ENCODE results near the gene RITA1. TPM values are rescaled to one million over a fixed set of nuclear protein-coding genes. Genes with fewer than 3 reads are reported as not detected.

Gene RITA1
- total RNA-seq, 1 experiment from 2014 or later, result 33.6 TPM

DNA sequence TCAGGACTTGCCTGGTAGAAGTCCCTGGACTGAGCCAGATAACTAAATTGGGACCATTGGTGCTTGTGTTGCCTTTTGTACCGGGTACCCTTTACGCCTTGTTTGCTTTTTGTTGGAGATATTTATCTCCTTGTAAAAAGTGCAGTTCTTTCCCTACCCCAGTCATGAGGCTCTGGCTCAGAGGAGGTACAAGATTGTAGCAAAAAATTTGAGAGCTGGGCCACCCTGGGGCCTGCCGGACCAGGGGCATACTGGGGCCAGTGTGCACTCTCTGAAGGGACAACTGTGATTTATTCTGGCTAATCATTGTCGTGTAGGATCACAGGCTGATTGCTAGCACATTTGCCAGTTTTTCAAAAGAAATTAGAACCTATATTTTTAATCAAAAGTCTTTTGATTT is 49.0 kb downstream of the RITA1 start:
- TF ChIP-seq, protein P1, sequence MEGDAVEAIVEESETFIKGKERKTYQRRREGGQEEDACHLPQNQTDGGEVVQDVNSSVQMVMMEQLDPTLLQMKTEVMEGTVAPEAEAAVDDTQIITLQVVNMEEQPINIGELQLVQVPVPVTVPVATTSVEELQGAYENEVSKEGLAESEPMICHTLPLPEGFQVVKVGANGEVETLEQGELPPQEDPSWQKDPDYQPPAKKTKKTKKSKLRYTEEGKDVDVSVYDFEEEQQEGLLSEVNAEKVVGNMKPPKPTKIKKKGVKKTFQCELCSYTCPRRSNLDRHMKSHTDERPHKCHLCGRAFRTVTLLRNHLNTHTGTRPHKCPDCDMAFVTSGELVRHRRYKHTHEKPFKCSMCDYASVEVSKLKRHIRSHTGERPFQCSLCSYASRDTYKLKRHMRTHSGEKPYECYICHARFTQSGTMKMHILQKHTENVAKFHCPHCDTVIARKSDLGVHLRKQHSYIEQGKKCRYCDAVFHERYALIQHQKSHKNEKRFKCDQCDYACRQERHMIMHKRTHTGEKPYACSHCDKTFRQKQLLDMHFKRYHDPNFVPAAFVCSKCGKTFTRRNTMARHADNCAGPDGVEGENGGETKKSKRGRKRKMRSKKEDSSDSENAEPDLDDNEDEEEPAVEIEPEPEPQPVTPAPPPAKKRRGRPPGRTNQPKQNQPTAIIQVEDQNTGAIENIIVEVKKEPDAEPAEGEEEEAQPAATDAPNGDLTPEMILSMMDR (IDR thresholded peaks at IDR 0.05; ENCODE audit: insufficient read depth in 1 of 2, low read depth in 1 of 2, low read length in 1 of 2, severe bottlenecking in 1 of 2, unreplicated experiment in 1 of 2), result no peak
- no TSS peak for BruUV-seq (replicated peaks)
- no peak overlapping the region for H3K4me3 Mint-ChIP-seq (ENCODE audit: unreplicated experiment)
- H3K27me3 ChIP-seq (replicated peaks; ENCODE audit: control insufficient read depth, insufficient read depth, low read length), result no peaks in the 10 kb centered on the region
- POLR2A ChIA-PET, result no interaction called here
- intact Hi-C loops (cut with micrococcal nuclease; ENCODE audit: unreplicated experiment), result no loop called here
- H3K36me3 Mint-ChIP-seq (ENCODE audit: insufficient read depth, unreplicated experiment), result peaks cover 62% of the 10 kb centered on the region
- no peaks in the 10 kb centered on the region for H3K9me3 ChIP-seq
- no peaks in the 10 kb centered on the region for H3K9me3 Mint-ChIP-seq (ENCODE audit: unreplicated experiment)
- peaks cover 45% of the 10 kb centered on the region for H3K4me1 Mint-ChIP-seq (ENCODE audit: low read depth, unreplicated experiment)
- H3K4me1 ChIP-seq, result peaks cover 54% of the 10 kb centered on the region
- no peak overlapping the region for H3K4me3 ChIP-seq (ENCODE audit: low read depth, low read length)
- H3K27ac Mint-ChIP-seq (ENCODE audit: unreplicated experiment), result no peak overlapping the region
- no peak for DNase-seq
- H3K36me3 ChIP-seq (ENCODE audit: control insufficient read depth, insufficient read depth, low read length), result peaks cover 17% of the 10 kb centered on the region
- CTCF ChIA-PET, result no interaction called here
- H3K27me3 Mint-ChIP-seq (ENCODE audit: insufficient read depth, unreplicated experiment), result no peaks in the 10 kb centered on the region

DNA sequence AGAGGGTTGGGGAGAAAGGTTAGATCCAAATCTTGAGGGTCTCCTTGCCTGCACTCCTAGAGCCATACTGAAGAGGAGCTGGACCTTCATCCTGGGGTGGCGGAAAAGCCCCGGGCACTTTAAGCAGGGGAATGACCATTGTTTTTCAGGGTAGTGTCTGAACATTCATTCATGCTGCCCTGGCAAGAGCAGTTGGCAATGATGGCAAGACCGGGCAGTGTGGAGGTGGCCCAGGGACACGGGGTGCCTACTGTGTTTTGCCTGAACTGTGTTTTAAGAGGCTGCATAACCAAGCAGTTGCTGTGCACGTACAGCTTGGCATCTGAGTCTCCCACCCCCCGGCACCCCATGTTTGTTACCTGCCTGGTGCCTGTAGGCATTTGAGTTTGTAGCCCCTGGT is 50.5 kb downstream of the RITA1 start:
- Histone ChIP-seq H3K4me3 (ENCODE audit: low read depth, low read length) (no peak overlapping the region), H3K4me1 (peaks cover 54% of the 10 kb centered on the region), H3K36me3 (ENCODE audit: control insufficient read depth, insufficient read depth, low read length) (peaks cover 14% of the 10 kb centered on the region), H3K27me3 (replicated peaks; ENCODE audit: control insufficient read depth, insufficient read depth, low read length) (no peaks in the 10 kb centered on the region), H3K9me3 (no peaks in the 10 kb centered on the region)
- Mint-ChIP-seq H3K36me3 (ENCODE audit: insufficient read depth, unreplicated experiment) (peaks cover 59% of the 10 kb centered on the region), H3K9me3 (ENCODE audit: unreplicated experiment) (no peaks in the 10 kb centered on the region), H3K4me3 (ENCODE audit: unreplicated experiment) (no peak overlapping the region), H3K27me3 (ENCODE audit: insufficient read depth, unreplicated experiment) (no peaks in the 10 kb centered on the region), H3K4me1 (ENCODE audit: low read depth, unreplicated experiment) (peaks cover 45% of the 10 kb centered on the region), H3K27ac (ENCODE audit: unreplicated experiment) (peak overlapping the region; percentile 56)
- ChIA-PET POLR2A (interaction anchor here (1.1 kb wide), 1 partner anchor 14 kb away, joined by 16 read pairs; no protein-coding TSS in a partner anchor), CTCF (no interaction called here)
- intact Hi-C loops (cut with micrococcal nuclease; ENCODE audit: unreplicated experiment), result no loop called here
- no peak for DNase-seq
- no TSS peak for BruUV-seq (replicated peaks)
- TF ChIP-seq, protein P1 (IDR thresholded peaks at IDR 0.05; ENCODE audit: insufficient read depth in 1 of 2, low read depth in 1 of 2, low read length in 1 of 2, severe bottlenecking in 1 of 2, unreplicated experiment in 1 of 2), result no peak

DNA sequence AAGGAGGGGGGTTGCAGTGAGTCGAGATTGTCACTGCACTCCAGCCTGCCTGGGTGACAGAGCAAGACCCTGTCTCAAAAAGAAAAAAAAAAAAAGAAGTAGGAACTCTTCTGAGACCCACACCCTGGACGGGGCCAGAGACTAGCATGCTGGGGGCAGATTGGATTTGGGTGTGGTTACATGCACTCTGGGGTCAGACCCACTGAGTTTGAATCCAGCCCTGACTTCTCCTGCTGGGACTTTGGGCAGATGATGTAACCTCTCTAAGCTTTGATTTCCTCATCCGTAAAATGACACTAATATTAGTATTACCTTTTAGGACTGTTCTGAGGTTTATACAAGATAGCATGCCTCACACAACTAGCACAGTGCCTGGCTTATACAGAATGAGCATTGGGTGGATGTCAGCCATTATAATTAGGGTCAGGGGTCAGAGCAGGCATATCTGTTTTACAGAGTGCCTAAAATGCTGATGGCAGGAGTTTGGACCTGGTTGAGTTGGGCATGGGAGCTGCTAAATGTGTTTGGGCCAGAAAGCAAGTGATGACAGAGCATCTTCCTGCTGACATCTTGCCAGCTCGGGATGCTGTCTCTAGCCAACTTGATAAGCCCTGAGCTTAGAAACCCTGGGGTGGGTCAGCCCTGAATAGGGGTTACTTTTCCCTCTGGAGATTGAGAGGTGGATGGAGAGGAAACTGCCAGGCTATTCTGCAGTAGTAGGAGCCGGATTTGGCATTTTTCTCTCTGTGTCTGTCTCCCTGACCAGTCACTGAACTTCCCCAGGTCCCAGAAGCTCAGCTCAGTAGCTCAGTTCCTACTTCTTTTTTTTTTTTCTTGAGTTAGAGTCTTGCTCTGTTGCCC is 51.2 kb downstream of the RITA1 start:
- no peaks in the 10 kb centered on the region for H3K27me3 ChIP-seq (replicated peaks; ENCODE audit: control insufficient read depth, insufficient read depth, low read length)
- no peak overlapping the region for H3K4me3 Mint-ChIP-seq (ENCODE audit: unreplicated experiment)
- H3K27me3 Mint-ChIP-seq (ENCODE audit: insufficient read depth, unreplicated experiment), result no peaks in the 10 kb centered on the region
- no peak overlapping the region for H3K4me3 ChIP-seq (ENCODE audit: low read depth, low read length)
- ChIA-PET CTCF (no interaction called here), POLR2A (interaction anchor here (0.7 to 1.1 kb wide), 2 partner anchors 15 to 39 kb away, joined by 4 to 16 read pairs; no protein-coding TSS in a partner anchor)
- TF ChIP-seq, protein P1 (IDR thresholded peaks at IDR 0.05; ENCODE audit: insufficient read depth in 1 of 2, low read depth in 1 of 2, low read length in 1 of 2, severe bottlenecking in 1 of 2, unreplicated experiment in 1 of 2), result no peak
- H3K27ac Mint-ChIP-seq (ENCODE audit: unreplicated experiment), result peak overlapping the region; percentile 56
- H3K9me3 ChIP-seq, result no peaks in the 10 kb centered on the region
- peaks cover 59% of the 10 kb centered on the region for H3K36me3 Mint-ChIP-seq (ENCODE audit: insufficient read depth, unreplicated experiment)
- peaks cover 54% of the 10 kb centered on the region for H3K4me1 ChIP-seq
- no peak for DNase-seq
- H3K4me1 Mint-ChIP-seq (ENCODE audit: low read depth, unreplicated experiment), result peaks cover 48% of the 10 kb centered on the region
- intact Hi-C loops (cut with micrococcal nuclease; ENCODE audit: unreplicated experiment), result no loop called here
- H3K9me3 Mint-ChIP-seq (ENCODE audit: unreplicated experiment), result no peaks in the 10 kb centered on the region
- peaks cover 12% of the 10 kb centered on the region for H3K36me3 ChIP-seq (ENCODE audit: control insufficient read depth, insufficient read depth, low read length)
- BruUV-seq (replicated peaks), result no TSS peak
